Type B pancreatic cell (in vitro differentiated cells): Measurements from ENCODE around the gene KLHL9. TPM values are rescaled to one million over a fixed set of nuclear protein-coding genes. Genes with fewer than 3 reads are reported as not detected.

Source experiments
- DNase-seq: peaks from one replicate; pipeline ENCODE4 v3.0.0; 2021; ENCODE audit warnings: mixed read lengths; ENCODE audit not compliant: unreplicated experiment; ENCODE audit errors: extremely low spot score
- H3K27ac Mint-ChIP-seq: 2 replicates; pipeline ENCODE4 v1.8.0; 2021; ENCODE audit warnings: mild to moderate bottlenecking, mixed read lengths
- H3K27me3 Mint-ChIP-seq: 2 replicates; pipeline ENCODE4 v1.8.0; 2021; ENCODE audit warnings: mixed read lengths
- H3K36me3 Mint-ChIP-seq: 2 replicates; pipeline ENCODE4 v1.8.0; 2021; ENCODE audit warnings: mixed read lengths
- H3K4me1 Mint-ChIP-seq: one replicate; pipeline ENCODE4 v1.8.0; 2021; ENCODE audit warnings: mixed read lengths; ENCODE audit not compliant: unreplicated experiment
- H3K4me3 Mint-ChIP-seq: 2 replicates; pipeline ENCODE4 v1.8.0; 2021; ENCODE audit warnings: mild to moderate bottlenecking, mixed read lengths
- H3K9me3 Mint-ChIP-seq: 2 replicates; pipeline ENCODE4 v1.8.0; 2021; ENCODE audit warnings: mixed read lengths
- CTCF ChIP-seq: fragments of 200-600 bp; sonication (generic); conservative IDR thresholded peaks from 2 replicates; pipeline ENCODE4 v1.5.0; 2021; ENCODE audit warnings: antibody characterized with exemption, mild to moderate bottlenecking
- total RNA-seq: library from RNA; stranded (reverse); gene quantifications from 2 replicates; pipeline ENCODE4 v1.2.1, GENCODE V29; 2021; ENCODE audit warnings: low replicate concordance

Gene KLHL9
- total RNA-seq, 1 donor from 2014 or later, result 33.3 TPM

GRCh38 chr9:21314152-21314551, 21.1 kb downstream of the KLHL9 start:
- no peak overlapping the region for H3K27ac Mint-ChIP-seq
- no peak for DNase-seq
- H3K9me3 Mint-ChIP-seq, result no peaks in the 10 kb centered on the region
- H3K4me1 Mint-ChIP-seq, result peaks cover 5% of the 10 kb centered on the region
- H3K27me3 Mint-ChIP-seq, result peaks cover 28% of the 10 kb centered on the region
- H3K36me3 Mint-ChIP-seq, result no peaks in the 10 kb centered on the region
- no peak for TF ChIP-seq CTCF
- H3K4me3 Mint-ChIP-seq, result no peak overlapping the region

- H3K27ac Mint-ChIP-seq, result no peak overlapping the region
- H3K4me3 Mint-ChIP-seq, result no peak overlapping the region
- H3K36me3 Mint-ChIP-seq, result no peaks in the 10 kb centered on the region
- no peak for DNase-seq
- H3K27me3 Mint-ChIP-seq, result peaks cover 32% of the 10 kb centered on the region
- TF ChIP-seq CTCF, result no peak
- H3K9me3 Mint-ChIP-seq, result no peaks in the 10 kb centered on the region
- H3K4me1 Mint-ChIP-seq, result no peaks in the 10 kb centered on the region
These were observed 23.3 kb downstream of the KLHL9 start for GRCh38 chr9:21311889-21312288.

GRCh38 chr9:21305213-21305612, 30.0 kb downstream of the KLHL9 start, which contains the start of gene IFNA5:
Gene IFNA5, minus strand, starts transcription at chr9:21305313. Its CDS starts 57 bp downstream, at chr9:21305256.
- Mint-ChIP-seq H3K4me3 (no peak within 1 kb of the TSS), H3K4me1 (no peaks in the 10 kb centered on the region)

GRCh38 chr9:21295992-21296391, 39.2 kb downstream of the KLHL9 start:
- H3K36me3 Mint-ChIP-seq, result no peaks in the 10 kb centered on the region
- TF ChIP-seq CTCF, result no peak
- DNase-seq, result no peak
- H3K4me3 Mint-ChIP-seq, result no peak overlapping the region
- no peaks in the 10 kb centered on the region for H3K4me1 Mint-ChIP-seq
- H3K27me3 Mint-ChIP-seq, result peaks cover 28% of the 10 kb centered on the region
- H3K9me3 Mint-ChIP-seq, result no peaks in the 10 kb centered on the region
- H3K27ac Mint-ChIP-seq, result no peak overlapping the region

More at GRCh38 chr9:21305213-21305612, 30.0 kb downstream of the KLHL9 start, which contains the start of gene IFNA5:
- Mint-ChIP-seq H3K27me3 (peaks cover 39% of the 10 kb centered on the region), H3K9me3 (no peaks in the 10 kb centered on the region), H3K27ac (no peak within 1 kb of the TSS), H3K36me3 (no peaks in the 10 kb centered on the region)
- no peak for DNase-seq
- no peak for TF ChIP-seq CTCF

- H3K27ac Mint-ChIP-seq, result no peak overlapping the region
- no peaks in the 10 kb centered on the region for H3K4me1 Mint-ChIP-seq
- TF ChIP-seq CTCF, result no peak
- H3K36me3 Mint-ChIP-seq, result no peaks in the 10 kb centered on the region
- no peak for DNase-seq
- H3K4me3 Mint-ChIP-seq, result no peak overlapping the region
- no peaks in the 10 kb centered on the region for H3K9me3 Mint-ChIP-seq
- peaks cover 30% of the 10 kb centered on the region for H3K27me3 Mint-ChIP-seq
These were observed 40.2 kb downstream of the KLHL9 start for GRCh38 chr9:21294904-21295538.
